GM12878 (cell line): ENCODE results near the gene KRT25. TPM values are rescaled to one million over a fixed set of nuclear protein-coding genes. Genes with fewer than 3 reads are reported as not detected.
"Not testable (repeated sequence)": the region's sequence is repeated elsewhere in the genome, so short reads cannot be mapped to it uniquely, and the experiment has no call there.

Source experiments
- ATAC-seq: fragments of 200-7000 bp; cut with Tn5 transposase; 3 replicates; pipeline ENCODE4 v1.9.1; 2020; ENCODE audit warnings: mild to moderate bottlenecking, moderate library complexity
- BruUV-seq: library from RNA; stranded (reverse); fragments of 400-500 nt; replicated peaks from 2 replicates; lab custom pipeline; 2021; lab: Mats Ljungman, UMichigan
- CTCF ChIA-PET: fragments of 300-600 bp; sonication (Branson Sonifier 250); formaldehyde crosslinking; extraction: SDS; loops from one replicate; lab custom pipeline; 2021; ENCODE audit warnings: inconsistent platforms; lab: Yijun Ruan, JAX
- POLR2A ChIA-PET: fragments of 350-600 bp; formaldehyde crosslinking; extraction: SDS; loops from one replicate; lab custom pipeline; 2021; ENCODE audit warnings: inconsistent platforms; lab: Charles Lee
- RAD21 ChIA-PET: fragments of 300-600 bp; sonication (Branson Sonifier 250); formaldehyde crosslinking; loops from one replicate; lab custom pipeline; 2023; ENCODE audit warnings: antibody characterized with exemption; ENCODE audit not compliant: unreplicated experiment; lab: Charles Lee
- SMC1A ChIA-PET: fragments of 300-600 bp; sonication (Branson Sonifier 250); formaldehyde crosslinking; loops from one replicate; lab custom pipeline; 2023; ENCODE audit not compliant: unreplicated experiment, uncharacterized antibody; lab: Charles Lee
- DNase-seq: peaks from one replicate; pipeline ENCODE4 v3.0.0-alpha.2; 2011; ENCODE audit warnings: low read depth, low spot score
- FAIRE-seq: peaks from 3 replicates; lab custom pipeline; 2011; peaks lifted over from hg19 to GRCh38; lab: Jason Lieb, UNC
- H2AFZ ChIP-seq: 2 replicates; pipeline ENCODE4 v1.6.0; 2011; ENCODE audit warnings: low read depth, low read length, control low read depth; ENCODE audit not compliant: control insufficient read depth
- H3K27ac ChIP-seq: 2 replicates; pipeline ENCODE4 v1.5.1; 2011; ENCODE audit warnings: control low read depth; ENCODE audit not compliant: control insufficient read depth, insufficient read depth
- H3K27me3 ChIP-seq, 2 experiments: replicated peaks in 1 of 2; 2 replicates each; pipeline versions ENCODE4 v1.6.0 to v1.6.1; 2011; ENCODE audit warnings: low read length in 1 of 2; ENCODE audit not compliant: control insufficient read depth in 2 of 2, insufficient read depth in 2 of 2
- H3K36me3 ChIP-seq, 2 experiments: 2 replicates each; pipeline ENCODE4 v1.5.1; 2011; ENCODE audit warnings: low read length in 1 of 2; ENCODE audit not compliant: control insufficient read depth in 2 of 2, insufficient read depth in 2 of 2
- H3K4me1 ChIP-seq: 2 replicates; pipeline ENCODE4 v1.6.1; 2011; ENCODE audit warnings: mild to moderate bottlenecking, low read length, moderate library complexity, mixed read lengths; ENCODE audit not compliant: control insufficient read depth, insufficient read depth
- H3K4me2 ChIP-seq: 2 replicates; pipeline ENCODE4 v1.6.0; 2011; ENCODE audit warnings: control low read depth; ENCODE audit not compliant: control insufficient read depth, insufficient read depth
- H3K4me3 ChIP-seq: fragments of 200-600 bp; sonication (generic); 2 replicates; pipeline ENCODE4 v1.5.1; 2016
- H3K79me2 ChIP-seq: 2 replicates; pipeline ENCODE4 v1.6.0; 2011; ENCODE audit warnings: low read length; ENCODE audit not compliant: control insufficient read depth, insufficient read depth
- H3K9ac ChIP-seq: 2 replicates; pipeline ENCODE4 v1.8.0; 2011; ENCODE audit warnings: low read length, control low read depth, mixed read lengths; ENCODE audit not compliant: control insufficient read depth, insufficient read depth
- H3K9me3 ChIP-seq: replicated peaks from 3 replicates; pipeline ENCODE4 v1.5.1; 2011; ENCODE audit warnings: mild to moderate bottlenecking, low read length; ENCODE audit not compliant: control insufficient read depth, insufficient read depth
- H4K20me1 ChIP-seq: 2 replicates; pipeline ENCODE4 v1.6.0; 2011; ENCODE audit not compliant: control insufficient read depth, insufficient read depth
- MTA2 ChIP-seq: fragments of 450-650 bp; IDR thresholded peaks from 2 replicates; pipeline ENCODE4 v1.6.1; 2016; ENCODE audit warnings: low read depth, mild to moderate bottlenecking, moderate library complexity
- RAD21 ChIP-seq: IDR thresholded peaks from 2 replicates; pipeline ENCODE4 v1.6.1; 2011; ENCODE audit warnings: mild to moderate bottlenecking, low read depth, low read length, moderate library complexity; ENCODE audit not compliant: insufficient read depth
- WGBS: methylation state at CpG from one replicate; pipeline ENCODE4 v1.1.6; 2016; ENCODE audit warnings: low lambda C conversion rate; ENCODE audit not compliant: insufficient replicate concordance, insufficient coverage; ENCODE audit errors: missing lambda C conversion rate; 5-methylcytosine and 5-hydroxymethylcytosine counted together
- in situ Hi-C: fragments of 300-500 bp; cut with MboI; formaldehyde crosslinking; loops from 9 replicates; pipeline ENCODE4 v1.14.3; 2018; ENCODE audit warnings: mixed read lengths
- intact Hi-C: fragments of 100-400 bp; cut with micrococcal nuclease; formaldehyde crosslinking; loops from one replicate; pipeline ENCODE4 v1.14.2; 2022; ENCODE audit not compliant: unreplicated experiment
- polyA plus RNA-seq, 11 experiments: library from polyadenylated mRNA; depleted of rRNA in 4 of 11; unstranded in 6 of 11; stranded (reverse) in 5 of 11; fragments of >200 nt; fragmentation: Nextera tagmentation in 4 of 11; fragmentation: Illumina TruSeq in 1 of 11; extraction: Ambion mirVana in 4 of 11; extraction: Trizol in 1 of 11; gene quantifications; 1 replicate in 1 of 11; 2 replicates in 10 of 11; pipeline versions ENCODE4 v1.2.1 to v1.2.3, GENCODE V29; 2011 to 2016; ENCODE audit warnings: inconsistent platforms in 2 of 11, missing spikeins in 2 of 11, low read depth in 1 of 11
- total RNA-seq, 4 experiments: library from RNA; depleted of rRNA in 3 of 4; stranded (reverse); fragments of >200 nt in 3 of 4; fragmentation: Illumina TruSeq in 1 of 4; extraction: Trizol in 1 of 4; gene quantifications; 2 replicates each; pipeline versions ENCODE4 v1.2.1 to v1.2.3, GENCODE V29; 2013 to 2021
- TF ChIP-seq, protein P1 (sequence below): fragments of 450-650 bp; IDR thresholded peaks from 2 replicates; pipeline ENCODE4 v1.6.1; 2016; ENCODE audit warnings: mild to moderate bottlenecking, moderate library complexity, borderline replicate concordance
- TF ChIP-seq, protein P2 (sequence below): fragments of 450-650 bp; IDR thresholded peaks from 2 replicates; pipeline ENCODE4 v1.6.1; 2017; ENCODE audit warnings: antibody characterized with exemption, mild to moderate bottlenecking, moderate library complexity

KRT25 gene
- total and polyA plus RNA-seq, 10 of the 15 experiments (the other 5 are each of a cell fraction or from before 2014, with no cell fraction given) = not detected

DNA sequence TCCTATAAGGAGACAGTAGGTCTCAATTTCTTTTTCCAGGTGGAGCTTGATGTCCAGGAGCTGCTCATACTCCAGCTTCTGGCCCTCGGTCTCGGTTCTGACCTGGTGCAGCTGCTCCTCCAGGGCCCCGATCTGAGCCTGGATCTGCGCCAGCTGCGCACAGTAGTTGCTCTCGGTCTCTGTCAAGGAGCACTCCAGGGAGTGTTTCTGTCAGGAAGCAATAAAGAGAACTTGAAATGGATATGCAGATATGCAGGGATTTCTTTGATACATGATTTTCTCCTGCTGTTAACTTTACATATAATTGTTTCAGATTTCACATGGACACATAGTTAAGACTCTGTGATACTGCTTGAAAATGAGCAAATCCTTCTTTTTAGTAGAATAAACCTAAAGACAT is 4.7 kb downstream of the KRT25 start (continued):
- TF ChIP-seq, protein P1, sequence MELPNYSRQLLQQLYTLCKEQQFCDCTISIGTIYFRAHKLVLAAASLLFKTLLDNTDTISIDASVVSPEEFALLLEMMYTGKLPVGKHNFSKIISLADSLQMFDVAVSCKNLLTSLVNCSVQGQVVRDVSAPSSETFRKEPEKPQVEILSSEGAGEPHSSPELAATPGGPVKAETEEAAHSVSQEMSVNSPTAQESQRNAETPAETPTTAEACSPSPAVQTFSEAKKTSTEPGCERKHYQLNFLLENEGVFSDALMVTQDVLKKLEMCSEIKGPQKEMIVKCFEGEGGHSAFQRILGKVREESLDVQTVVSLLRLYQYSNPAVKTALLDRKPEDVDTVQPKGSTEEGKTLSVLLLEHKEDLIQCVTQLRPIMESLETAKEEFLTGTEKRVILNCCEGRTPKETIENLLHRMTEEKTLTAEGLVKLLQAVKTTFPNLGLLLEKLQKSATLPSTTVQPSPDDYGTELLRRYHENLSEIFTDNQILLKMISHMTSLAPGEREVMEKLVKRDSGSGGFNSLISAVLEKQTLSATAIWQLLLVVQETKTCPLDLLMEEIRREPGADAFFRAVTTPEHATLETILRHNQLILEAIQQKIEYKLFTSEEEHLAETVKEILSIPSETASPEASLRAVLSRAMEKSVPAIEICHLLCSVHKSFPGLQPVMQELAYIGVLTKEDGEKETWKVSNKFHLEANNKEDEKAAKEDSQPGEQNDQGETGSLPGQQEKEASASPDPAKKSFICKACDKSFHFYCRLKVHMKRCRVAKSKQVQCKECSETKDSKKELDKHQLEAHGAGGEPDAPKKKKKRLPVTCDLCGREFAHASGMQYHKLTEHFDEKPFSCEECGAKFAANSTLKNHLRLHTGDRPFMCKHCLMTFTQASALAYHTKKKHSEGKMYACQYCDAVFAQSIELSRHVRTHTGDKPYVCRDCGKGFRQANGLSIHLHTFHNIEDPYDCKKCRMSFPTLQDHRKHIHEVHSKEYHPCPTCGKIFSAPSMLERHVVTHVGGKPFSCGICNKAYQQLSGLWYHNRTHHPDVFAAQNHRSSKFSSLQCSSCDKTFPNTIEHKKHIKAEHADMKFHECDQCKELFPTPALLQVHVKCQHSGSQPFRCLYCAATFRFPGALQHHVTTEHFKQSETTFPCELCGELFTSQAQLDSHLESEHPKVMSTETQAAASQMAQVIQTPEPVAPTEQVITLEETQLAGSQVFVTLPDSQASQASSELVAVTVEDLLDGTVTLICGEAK = no peak
- TF ChIP-seq MTA2 = no peak
- TF ChIP-seq, protein P2, sequence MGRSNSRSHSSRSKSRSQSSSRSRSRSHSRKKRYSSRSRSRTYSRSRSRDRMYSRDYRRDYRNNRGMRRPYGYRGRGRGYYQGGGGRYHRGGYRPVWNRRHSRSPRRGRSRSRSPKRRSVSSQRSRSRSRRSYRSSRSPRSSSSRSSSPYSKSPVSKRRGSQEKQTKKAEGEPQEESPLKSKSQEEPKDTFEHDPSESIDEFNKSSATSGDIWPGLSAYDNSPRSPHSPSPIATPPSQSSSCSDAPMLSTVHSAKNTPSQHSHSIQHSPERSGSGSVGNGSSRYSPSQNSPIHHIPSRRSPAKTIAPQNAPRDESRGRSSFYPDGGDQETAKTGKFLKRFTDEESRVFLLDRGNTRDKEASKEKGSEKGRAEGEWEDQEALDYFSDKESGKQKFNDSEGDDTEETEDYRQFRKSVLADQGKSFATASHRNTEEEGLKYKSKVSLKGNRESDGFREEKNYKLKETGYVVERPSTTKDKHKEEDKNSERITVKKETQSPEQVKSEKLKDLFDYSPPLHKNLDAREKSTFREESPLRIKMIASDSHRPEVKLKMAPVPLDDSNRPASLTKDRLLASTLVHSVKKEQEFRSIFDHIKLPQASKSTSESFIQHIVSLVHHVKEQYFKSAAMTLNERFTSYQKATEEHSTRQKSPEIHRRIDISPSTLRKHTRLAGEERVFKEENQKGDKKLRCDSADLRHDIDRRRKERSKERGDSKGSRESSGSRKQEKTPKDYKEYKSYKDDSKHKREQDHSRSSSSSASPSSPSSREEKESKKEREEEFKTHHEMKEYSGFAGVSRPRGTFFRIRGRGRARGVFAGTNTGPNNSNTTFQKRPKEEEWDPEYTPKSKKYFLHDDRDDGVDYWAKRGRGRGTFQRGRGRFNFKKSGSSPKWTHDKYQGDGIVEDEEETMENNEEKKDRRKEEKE = no peak
- no peak for TF ChIP-seq RAD21

DNA sequence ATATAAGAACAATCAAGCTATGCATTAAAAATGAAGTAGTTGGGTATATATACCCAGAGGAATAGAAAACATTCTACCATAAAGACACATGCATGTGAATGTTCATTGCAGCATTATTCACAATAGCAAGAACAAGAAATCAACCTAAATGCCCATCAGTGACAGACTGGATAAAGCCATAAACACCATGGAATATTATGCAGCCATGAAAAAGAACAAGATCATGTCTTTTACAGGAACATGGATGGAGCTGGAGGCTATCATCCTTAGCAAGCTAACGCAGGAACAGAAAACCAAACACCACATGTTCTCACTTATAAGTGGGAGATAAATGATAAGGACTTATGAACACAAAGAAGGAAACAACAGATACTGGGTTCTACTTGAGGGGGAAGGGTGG is 6.5 kb downstream of the KRT25 start:
- intact Hi-C loops, H3K27ac ChIP-seq, H3K9ac ChIP-seq, H3K4me2 ChIP-seq, BruUV-seq, POLR2A ChIA-PET, H3K4me1 ChIP-seq, ATAC-seq, H3K27me3 ChIP-seq, H3K4me3 ChIP-seq, H3K9me3 ChIP-seq, RAD21 ChIA-PET, H3K79me2 ChIP-seq, FAIRE-seq, in situ Hi-C loops, DNase-seq, H4K20me1 ChIP-seq, H3K36me3 ChIP-seq, H2AFZ ChIP-seq: not testable (repeated sequence)
- SMC1A ChIA-PET = interaction anchor here (1.2 kb wide), 1 partner anchor 12 kb away, joined by 3 read pairs; no protein-coding TSS in a partner anchor
- WGBS = 6% methylated on average over 1 of the region's 1 CpG
- CTCF ChIA-PET = interaction anchor here (1.7 kb wide), 1 partner anchor 14 kb away, joined by 3 read pairs; no protein-coding TSS in a partner anchor
